ENCODE results near the gene LRRC71.
A peak's percentile ranks its signal among the peaks of the same experiment; 100 is the strongest.

GRCh38 chr1:156892190-156893047 is 28.0 kb upstream of the LRRC71 start:
- TF ChIP-seq EZH2 (IDR thresholded peaks at IDR 0.05; ENCODE audit: borderline replicate concordance, low read depth, low read length, severe bottlenecking), result no peak
- TF ChIP-seq, protein P1, sequence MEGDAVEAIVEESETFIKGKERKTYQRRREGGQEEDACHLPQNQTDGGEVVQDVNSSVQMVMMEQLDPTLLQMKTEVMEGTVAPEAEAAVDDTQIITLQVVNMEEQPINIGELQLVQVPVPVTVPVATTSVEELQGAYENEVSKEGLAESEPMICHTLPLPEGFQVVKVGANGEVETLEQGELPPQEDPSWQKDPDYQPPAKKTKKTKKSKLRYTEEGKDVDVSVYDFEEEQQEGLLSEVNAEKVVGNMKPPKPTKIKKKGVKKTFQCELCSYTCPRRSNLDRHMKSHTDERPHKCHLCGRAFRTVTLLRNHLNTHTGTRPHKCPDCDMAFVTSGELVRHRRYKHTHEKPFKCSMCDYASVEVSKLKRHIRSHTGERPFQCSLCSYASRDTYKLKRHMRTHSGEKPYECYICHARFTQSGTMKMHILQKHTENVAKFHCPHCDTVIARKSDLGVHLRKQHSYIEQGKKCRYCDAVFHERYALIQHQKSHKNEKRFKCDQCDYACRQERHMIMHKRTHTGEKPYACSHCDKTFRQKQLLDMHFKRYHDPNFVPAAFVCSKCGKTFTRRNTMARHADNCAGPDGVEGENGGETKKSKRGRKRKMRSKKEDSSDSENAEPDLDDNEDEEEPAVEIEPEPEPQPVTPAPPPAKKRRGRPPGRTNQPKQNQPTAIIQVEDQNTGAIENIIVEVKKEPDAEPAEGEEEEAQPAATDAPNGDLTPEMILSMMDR (IDR thresholded peaks at IDR 0.05; ENCODE audit: borderline replicate concordance, extremely low read depth, low read length, poor library complexity, severe bottlenecking), result peak; percentile 63
